Endothelial cell of umbilical vein (primary cell): ENCODE data around the gene TRNP1.

Experiments
- CTCF ChIP-seq, 2 donors: IDR thresholded peaks; 1 replicate in 1 of 2; 2 replicates in 1 of 2; pipeline ENCODE4 v1.5.1; 2011; ENCODE audit warnings: low read length in 2 of 2, mild to moderate bottlenecking in 2 of 2, moderate library complexity in 2 of 2, control low read depth in 1 of 2, inconsistent platforms in 1 of 2, low read depth in 1 of 2; ENCODE audit not compliant: insufficient read depth in 1 of 2; ENCODE audit errors: extremely low read depth in 1 of 2
- EZH2 ChIP-seq: IDR thresholded peaks from 2 replicates; pipeline ENCODE4 v1.6.1; 2012; ENCODE audit warnings: borderline replicate concordance, low read depth, mild to moderate bottlenecking, moderate library complexity, low read length, inconsistent platforms; ENCODE audit not compliant: severe bottlenecking
- JUN ChIP-seq: IDR thresholded peaks from 2 replicates; pipeline ENCODE4 v1.6.1; 2011; ENCODE audit warnings: borderline replicate concordance, low read depth; ENCODE audit not compliant: insufficient read length, insufficient read depth
- POLR2A ChIP-seq: IDR thresholded peaks from 2 replicates; pipeline ENCODE4 v1.6.1; 2012; ENCODE audit warnings: low read depth, mild to moderate bottlenecking, control low read depth, low read length
- POLR2AphosphoS5 ChIP-seq: IDR thresholded peaks from 2 replicates; pipeline ENCODE4 v1.6.1; 2012; ENCODE audit warnings: low read depth, mild to moderate bottlenecking, control low read depth, low read length, moderate library complexity; ENCODE audit not compliant: insufficient read depth
- TF ChIP-seq, protein P1 (sequence below): IDR thresholded peaks from 2 replicates; pipeline ENCODE4 v1.6.1; 2011; ENCODE audit not compliant: insufficient read depth, insufficient read length

DNA sequence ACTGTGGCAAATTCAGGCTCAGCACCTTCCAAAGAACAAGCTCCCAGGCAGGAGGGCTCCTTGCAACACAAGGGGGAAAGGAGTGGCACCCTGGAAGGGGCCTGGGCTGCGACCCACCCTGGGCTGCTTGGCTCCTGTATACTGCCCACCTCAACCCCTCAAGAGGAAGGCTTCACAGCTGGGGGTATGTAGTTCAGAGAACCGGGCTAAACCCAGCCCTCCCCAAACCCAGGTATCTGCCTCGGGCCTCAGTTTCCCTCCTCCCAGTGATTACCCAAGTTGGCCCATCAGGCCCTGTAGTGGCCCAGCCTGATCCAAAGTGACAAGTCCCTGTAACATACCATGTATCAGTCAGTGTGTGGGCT is 11.7 kb downstream of the TRNP1 start:
- TF ChIP-seq CTCF (IDR thresholded peaks at IDR 0.05; ENCODE audit: extremely low read depth in 1 of 2, insufficient read depth in 1 of 2, low read depth in 1 of 2, low read length in 2 of 2) (no peak), POLR2A (no peak), POLR2AphosphoS5 (no peak), EZH2 (no peak), JUN (no peak)
- TF ChIP-seq, protein P1, sequence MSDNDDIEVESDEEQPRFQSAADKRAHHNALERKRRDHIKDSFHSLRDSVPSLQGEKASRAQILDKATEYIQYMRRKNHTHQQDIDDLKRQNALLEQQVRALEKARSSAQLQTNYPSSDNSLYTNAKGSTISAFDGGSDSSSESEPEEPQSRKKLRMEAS = no peak
